ENCODE measurements around the gene RBMS3. TPM values are rescaled to one million over a fixed set of nuclear protein-coding genes. Genes with fewer than 3 reads are reported as not detected.

Gene RBMS3
- polyA plus RNA-seq, 1 experiment: 33.4 TPM

- no peaks in the 10 kb centered on the region for H3K27me3 ChIP-seq (ENCODE audit: control insufficient read depth, insufficient read depth, low read length)
- CTCF ChIA-PET: interaction anchor here (1.0 kb wide), 1 partner anchor 143 kb away, joined by 5 read pairs; no protein-coding TSS in a partner anchor
- POLR2A ChIA-PET: no interaction called here
- H3K9me3 ChIP-seq (ENCODE audit: control insufficient read depth, insufficient read depth, low read length): no peaks in the 10 kb centered on the region
- no peak overlapping the region for H3K4me3 ChIP-seq (ENCODE audit: low read depth, low read length)
- DNase-seq (ENCODE audit: low read depth, low spot score): no peak
- TF ChIP-seq, protein P1, sequence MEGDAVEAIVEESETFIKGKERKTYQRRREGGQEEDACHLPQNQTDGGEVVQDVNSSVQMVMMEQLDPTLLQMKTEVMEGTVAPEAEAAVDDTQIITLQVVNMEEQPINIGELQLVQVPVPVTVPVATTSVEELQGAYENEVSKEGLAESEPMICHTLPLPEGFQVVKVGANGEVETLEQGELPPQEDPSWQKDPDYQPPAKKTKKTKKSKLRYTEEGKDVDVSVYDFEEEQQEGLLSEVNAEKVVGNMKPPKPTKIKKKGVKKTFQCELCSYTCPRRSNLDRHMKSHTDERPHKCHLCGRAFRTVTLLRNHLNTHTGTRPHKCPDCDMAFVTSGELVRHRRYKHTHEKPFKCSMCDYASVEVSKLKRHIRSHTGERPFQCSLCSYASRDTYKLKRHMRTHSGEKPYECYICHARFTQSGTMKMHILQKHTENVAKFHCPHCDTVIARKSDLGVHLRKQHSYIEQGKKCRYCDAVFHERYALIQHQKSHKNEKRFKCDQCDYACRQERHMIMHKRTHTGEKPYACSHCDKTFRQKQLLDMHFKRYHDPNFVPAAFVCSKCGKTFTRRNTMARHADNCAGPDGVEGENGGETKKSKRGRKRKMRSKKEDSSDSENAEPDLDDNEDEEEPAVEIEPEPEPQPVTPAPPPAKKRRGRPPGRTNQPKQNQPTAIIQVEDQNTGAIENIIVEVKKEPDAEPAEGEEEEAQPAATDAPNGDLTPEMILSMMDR (IDR thresholded peaks at IDR 0.05; ENCODE audit: low read depth, low read length): no peak
- no peak overlapping the region for H3K27ac ChIP-seq (ENCODE audit: low read depth, low read length)
Observed at GRCh38 chr3:29870136-29870535, 589.3 kb downstream of the RBMS3 start.

GRCh38 chr3:29871087-29871486 is 590.2 kb downstream of the RBMS3 start:
- Histone ChIP-seq H3K9me3 (ENCODE audit: control insufficient read depth, insufficient read depth, low read length) (no peaks in the 10 kb centered on the region), H3K4me3 (ENCODE audit: low read depth, low read length) (no peak overlapping the region), H3K27me3 (ENCODE audit: control insufficient read depth, insufficient read depth, low read length) (no peaks in the 10 kb centered on the region), H3K27ac (ENCODE audit: low read depth, low read length) (no peak overlapping the region)
- TF ChIP-seq, protein P1 (IDR thresholded peaks at IDR 0.05; ENCODE audit: low read depth, low read length): no peak
- no peak for DNase-seq (ENCODE audit: low read depth, low spot score)
- ChIA-PET CTCF (interaction anchor here (1.0 kb wide), 1 partner anchor 142 kb away, joined by 5 read pairs; no protein-coding TSS in a partner anchor), POLR2A (no interaction called here)

DNA sequence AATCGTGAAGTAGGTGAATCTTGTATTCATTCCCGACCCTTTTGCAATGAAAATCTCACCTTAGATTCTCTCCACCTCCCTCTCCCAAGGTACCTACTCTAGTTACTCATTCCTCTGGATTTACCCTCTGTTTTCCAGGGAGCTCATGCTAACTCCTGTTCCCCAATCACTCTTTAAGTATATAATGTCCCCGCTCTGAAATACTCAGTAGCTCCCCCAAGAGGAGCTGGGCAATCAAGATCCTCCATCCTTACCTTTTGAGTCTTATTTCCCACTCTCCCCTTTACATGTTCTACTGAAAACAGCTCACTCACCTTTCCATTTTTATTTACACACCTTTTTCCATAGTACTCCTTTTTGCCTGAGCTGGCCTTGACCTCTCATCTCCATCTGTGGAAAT is 599.9 kb downstream of the RBMS3 start:
- TF ChIP-seq, protein P1 (IDR thresholded peaks at IDR 0.05; ENCODE audit: low read depth, low read length): no peak
- POLR2A ChIA-PET: no interaction called here
- H3K27me3 ChIP-seq (ENCODE audit: control insufficient read depth, insufficient read depth, low read length): no peaks in the 10 kb centered on the region
- no peak overlapping the region for H3K4me3 ChIP-seq (ENCODE audit: low read depth, low read length)
- DNase-seq (ENCODE audit: low read depth, low spot score): no peak
- no peaks in the 10 kb centered on the region for H3K9me3 ChIP-seq (ENCODE audit: control insufficient read depth, insufficient read depth, low read length)
- H3K27ac ChIP-seq (ENCODE audit: low read depth, low read length): no peak overlapping the region
- CTCF ChIA-PET: no interaction called here

DNA sequence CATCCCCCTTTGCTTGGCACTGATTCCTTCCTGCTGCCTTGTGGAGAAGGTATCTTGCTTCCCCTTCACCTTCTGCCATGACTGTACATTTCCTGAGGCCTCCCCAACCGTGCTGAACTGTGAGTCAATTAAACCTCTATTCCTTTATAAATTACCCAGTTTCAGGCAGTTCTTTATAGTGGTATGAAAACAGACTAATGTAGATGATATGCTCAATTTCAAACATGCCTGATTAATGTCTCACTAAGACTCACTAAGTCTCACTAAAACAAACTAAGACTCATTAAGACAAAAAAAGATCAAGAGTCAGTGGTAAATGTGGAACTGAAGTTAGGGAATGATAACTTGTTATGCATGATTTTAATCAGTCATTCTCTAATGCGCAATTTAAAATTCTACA is 606.6 kb downstream of the RBMS3 start:
- DNase-seq (ENCODE audit: low read depth, low spot score): no peak
- H3K27me3 ChIP-seq (ENCODE audit: control insufficient read depth, insufficient read depth, low read length): no peaks in the 10 kb centered on the region
- POLR2A ChIA-PET: no interaction called here
- no peak overlapping the region for H3K4me3 ChIP-seq (ENCODE audit: low read depth, low read length)
- CTCF ChIA-PET: no interaction called here
- no peaks in the 10 kb centered on the region for H3K9me3 ChIP-seq (ENCODE audit: control insufficient read depth, insufficient read depth, low read length)
- no peak overlapping the region for H3K27ac ChIP-seq (ENCODE audit: low read depth, low read length)
- TF ChIP-seq, protein P1 (IDR thresholded peaks at IDR 0.05; ENCODE audit: low read depth, low read length): no peak

GRCh38 chr3:29889215-29889614 is 608.3 kb downstream of the RBMS3 start:
- H3K27me3 ChIP-seq (ENCODE audit: control insufficient read depth, insufficient read depth, low read length): no peaks in the 10 kb centered on the region
- ChIA-PET POLR2A (no interaction called here), CTCF (no interaction called here)
- H3K9me3 ChIP-seq (ENCODE audit: control insufficient read depth, insufficient read depth, low read length): no peaks in the 10 kb centered on the region
- TF ChIP-seq, protein P1 (IDR thresholded peaks at IDR 0.05; ENCODE audit: low read depth, low read length): no peak
- no peak for DNase-seq (ENCODE audit: low read depth, low spot score)
- no peak overlapping the region for H3K27ac ChIP-seq (ENCODE audit: low read depth, low read length)
- H3K4me3 ChIP-seq (ENCODE audit: low read depth, low read length): no peak overlapping the region

Measured in AG04450 (cell line).